ENCODE results near the gene CDC123. TPM values are rescaled to one million over a fixed set of nuclear protein-coding genes. Genes with fewer than 3 reads are reported as not detected.

The CDC123 gene
- total RNA-seq, 1 donor from 2014 or later: 67.0 TPM

DNA sequence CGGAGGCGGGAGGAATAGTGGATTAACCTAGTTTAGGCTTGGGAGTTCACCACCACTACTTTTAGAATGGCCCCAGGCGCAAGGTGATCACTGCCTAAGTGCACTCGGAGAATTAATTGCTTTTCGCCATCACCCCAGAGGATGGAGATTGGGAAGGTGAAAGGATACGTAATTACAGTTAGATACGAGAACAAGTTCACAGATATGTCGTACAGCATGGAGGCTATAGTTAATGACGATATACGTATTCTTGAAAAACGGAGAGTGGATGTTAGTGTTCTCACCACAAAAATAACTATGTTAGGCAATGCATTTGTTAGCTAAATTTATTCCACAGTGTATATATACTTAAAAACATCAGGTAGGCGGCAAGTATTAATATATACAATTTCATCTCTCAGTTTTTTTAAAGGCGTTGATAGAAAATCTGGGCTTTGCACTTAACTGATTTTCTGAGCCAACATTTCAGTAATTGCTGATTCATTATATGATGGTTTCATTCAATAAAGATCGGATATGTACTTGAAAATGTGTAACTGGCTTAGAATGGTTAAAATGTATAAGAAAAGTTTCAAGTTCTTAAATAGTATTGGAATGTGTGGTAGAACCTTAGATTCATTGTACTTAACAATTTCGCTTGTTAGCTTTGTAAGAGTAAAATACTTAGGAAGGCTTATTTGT, 683 bp downstream of the CDC123 start:
- Mint-ChIP-seq H3K27me3 (ENCODE audit: low read depth) (no peaks in the 10 kb centered on the region), H3K27ac (ENCODE audit: unreplicated experiment) (peak overlapping the region; percentile 99), H3K36me3 (ENCODE audit: low read depth) (peaks cover 13% of the 10 kb centered on the region), H3K4me3 (ENCODE audit: unreplicated experiment) (peak overlapping the region; percentile 92), H3K9me3 (ENCODE audit: low read depth) (no peaks in the 10 kb centered on the region), H3K4me1 (ENCODE audit: low read depth) (peaks cover 54% of the 10 kb centered on the region)
- no peak for DNase-seq (ENCODE audit: low spot score)
- TF ChIP-seq, protein P1, sequence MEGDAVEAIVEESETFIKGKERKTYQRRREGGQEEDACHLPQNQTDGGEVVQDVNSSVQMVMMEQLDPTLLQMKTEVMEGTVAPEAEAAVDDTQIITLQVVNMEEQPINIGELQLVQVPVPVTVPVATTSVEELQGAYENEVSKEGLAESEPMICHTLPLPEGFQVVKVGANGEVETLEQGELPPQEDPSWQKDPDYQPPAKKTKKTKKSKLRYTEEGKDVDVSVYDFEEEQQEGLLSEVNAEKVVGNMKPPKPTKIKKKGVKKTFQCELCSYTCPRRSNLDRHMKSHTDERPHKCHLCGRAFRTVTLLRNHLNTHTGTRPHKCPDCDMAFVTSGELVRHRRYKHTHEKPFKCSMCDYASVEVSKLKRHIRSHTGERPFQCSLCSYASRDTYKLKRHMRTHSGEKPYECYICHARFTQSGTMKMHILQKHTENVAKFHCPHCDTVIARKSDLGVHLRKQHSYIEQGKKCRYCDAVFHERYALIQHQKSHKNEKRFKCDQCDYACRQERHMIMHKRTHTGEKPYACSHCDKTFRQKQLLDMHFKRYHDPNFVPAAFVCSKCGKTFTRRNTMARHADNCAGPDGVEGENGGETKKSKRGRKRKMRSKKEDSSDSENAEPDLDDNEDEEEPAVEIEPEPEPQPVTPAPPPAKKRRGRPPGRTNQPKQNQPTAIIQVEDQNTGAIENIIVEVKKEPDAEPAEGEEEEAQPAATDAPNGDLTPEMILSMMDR (IDR thresholded peaks at IDR 0.05): no peak

DNA sequence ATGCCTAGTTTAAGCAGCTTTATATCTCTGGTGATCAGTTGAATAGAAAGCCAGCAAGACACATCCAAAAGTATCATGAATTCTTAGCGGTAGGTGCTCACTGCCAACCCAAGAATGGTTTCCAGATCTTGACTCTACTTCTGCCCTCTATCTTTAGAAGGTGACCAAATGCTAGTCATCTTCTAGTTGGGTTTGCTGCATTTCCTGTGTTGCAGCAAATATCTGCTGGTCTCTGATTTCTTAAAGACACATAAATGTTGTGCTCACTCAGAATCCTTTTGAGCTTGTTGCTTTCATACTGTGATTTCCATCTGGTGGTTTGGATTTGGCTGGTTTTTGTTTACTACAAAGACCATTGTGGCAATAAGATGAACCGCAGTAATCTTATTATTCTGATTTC, 2.2 kb downstream of the CDC123 start:
- Mint-ChIP-seq H3K4me3 (ENCODE audit: unreplicated experiment) (no peak overlapping the region), H3K27ac (ENCODE audit: unreplicated experiment) (no peak overlapping the region), H3K36me3 (ENCODE audit: low read depth) (peaks cover 11% of the 10 kb centered on the region), H3K4me1 (ENCODE audit: low read depth) (peaks cover 48% of the 10 kb centered on the region), H3K9me3 (ENCODE audit: low read depth) (no peaks in the 10 kb centered on the region), H3K27me3 (ENCODE audit: low read depth) (no peaks in the 10 kb centered on the region)
- no peak for DNase-seq (ENCODE audit: low spot score)
- TF ChIP-seq, protein P1 (IDR thresholded peaks at IDR 0.05): no peak

DNA sequence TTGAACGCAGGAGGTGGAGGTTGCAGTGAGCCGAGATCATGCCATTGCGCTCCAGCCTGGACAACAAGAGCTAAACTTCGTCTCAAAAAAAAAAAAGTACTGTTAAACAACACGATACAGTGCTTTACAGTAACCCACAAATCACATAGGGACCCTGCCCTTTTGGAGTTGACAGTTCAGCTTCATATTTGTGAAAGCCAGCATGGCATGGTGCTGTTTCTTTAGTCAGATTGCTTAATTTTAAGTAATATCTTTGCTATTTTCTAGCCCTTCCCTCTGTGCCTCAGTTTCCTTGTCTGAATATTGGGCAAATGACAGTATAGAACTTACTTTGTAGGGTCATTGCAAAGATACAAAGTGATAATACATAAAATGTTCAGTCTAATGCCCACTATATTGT, 4.9 kb downstream of the CDC123 start:
- Mint-ChIP-seq H3K9me3 (ENCODE audit: low read depth) (no peaks in the 10 kb centered on the region), H3K27ac (ENCODE audit: unreplicated experiment) (no peak overlapping the region), H3K36me3 (ENCODE audit: low read depth) (peaks cover 15% of the 10 kb centered on the region), H3K27me3 (ENCODE audit: low read depth) (no peaks in the 10 kb centered on the region), H3K4me1 (ENCODE audit: low read depth) (peaks cover 33% of the 10 kb centered on the region), H3K4me3 (ENCODE audit: unreplicated experiment) (no peak overlapping the region)
- no peak for DNase-seq (ENCODE audit: low spot score)
- TF ChIP-seq, protein P1 (IDR thresholded peaks at IDR 0.05): no peak

DNA sequence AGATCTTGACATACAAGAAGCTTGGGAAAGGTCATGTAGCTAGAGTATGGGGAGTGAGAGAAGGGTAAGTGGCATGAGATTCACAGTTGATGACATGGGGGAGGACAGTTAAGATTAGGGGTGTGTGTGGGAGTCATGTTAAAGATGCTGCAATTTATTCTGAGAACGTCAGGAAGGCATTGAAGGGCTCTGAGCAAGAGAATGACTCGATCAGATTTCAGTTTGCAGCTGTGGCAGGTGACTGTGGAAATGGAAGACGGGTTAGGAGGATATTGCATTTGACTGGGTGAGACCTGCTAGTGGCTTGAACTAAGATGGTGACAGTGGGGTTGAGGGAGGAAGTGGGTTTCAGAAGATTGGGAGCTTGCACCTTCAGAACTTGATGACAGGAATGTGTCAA, 5.6 kb downstream of the CDC123 start:
- H3K4me1 Mint-ChIP-seq (ENCODE audit: low read depth): peaks cover 28% of the 10 kb centered on the region

DNA sequence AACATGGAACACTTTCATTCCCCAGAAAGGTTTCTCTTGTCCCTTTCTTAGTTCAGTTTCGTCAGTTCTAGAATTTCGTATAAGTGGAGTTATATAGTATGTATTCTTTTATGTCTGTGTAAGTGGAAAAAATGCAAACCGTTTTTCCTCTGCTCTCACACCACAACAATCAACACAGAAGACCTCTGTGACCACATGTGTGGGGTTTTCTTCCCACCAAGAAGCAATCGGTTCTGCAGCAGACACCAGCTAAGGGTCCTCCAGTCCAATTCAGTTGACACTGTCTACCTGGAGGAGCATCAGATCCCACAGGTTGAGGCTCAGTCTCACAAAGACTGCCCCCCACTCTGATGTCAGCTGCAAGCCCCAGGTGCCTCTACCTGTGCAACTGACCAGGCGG, 6.2 kb downstream of the CDC123 start:
- Mint-ChIP-seq H3K4me3 (ENCODE audit: unreplicated experiment) (no peak overlapping the region), H3K27ac (ENCODE audit: unreplicated experiment) (no peak overlapping the region), H3K27me3 (ENCODE audit: low read depth) (no peaks in the 10 kb centered on the region), H3K9me3 (ENCODE audit: low read depth) (no peaks in the 10 kb centered on the region), H3K36me3 (ENCODE audit: low read depth) (peaks cover 18% of the 10 kb centered on the region), H3K4me1 (ENCODE audit: low read depth) (peaks cover 21% of the 10 kb centered on the region)
- DNase-seq (ENCODE audit: low spot score): no peak
- TF ChIP-seq, protein P1 (IDR thresholded peaks at IDR 0.05): no peak

More for the DNA sequence above, 5.6 kb downstream of the CDC123 start:
- Mint-ChIP-seq H3K36me3 (ENCODE audit: low read depth) (peaks cover 15% of the 10 kb centered on the region), H3K27ac (ENCODE audit: unreplicated experiment) (no peak overlapping the region), H3K9me3 (ENCODE audit: low read depth) (no peaks in the 10 kb centered on the region), H3K27me3 (ENCODE audit: low read depth) (no peaks in the 10 kb centered on the region), H3K4me3 (ENCODE audit: unreplicated experiment) (no peak overlapping the region)
- TF ChIP-seq, protein P1 (IDR thresholded peaks at IDR 0.05): no peak
- no peak for DNase-seq (ENCODE audit: low spot score)

Measured in chondrocyte (in vitro differentiated cells).